ENCODE measurements around the gene TUT4.

- TF ChIP-seq POLR2AphosphoS5 (IDR thresholded peaks at IDR 0.05; ENCODE audit: low read depth, low read length) (no peak), TAF1 (IDR thresholded peaks at IDR 0.05; ENCODE audit: borderline replicate concordance, insufficient read depth, low read length) (no peak), REST (IDR thresholded peaks at IDR 0.05; ENCODE audit: insufficient read depth in 1 of 2, low read depth in 2 of 2, low read length in 2 of 2) (no peak), FOXP2 (optimal IDR thresholded peaks at IDR 0.05; ENCODE audit: borderline replicate concordance, extremely low read depth, extremely low read length, insufficient read depth) (no peak), SIN3A (IDR thresholded peaks at IDR 0.05; ENCODE audit: borderline replicate concordance, insufficient read depth, low read length) (no peak)
Observed at GRCh38 chr1:52385376-52385775, 167.5 kb downstream of the TUT4 start.

All from PFSK-1 (cell line).